ENCODE data around the gene HECW1.

HECW1 gene

DNA sequence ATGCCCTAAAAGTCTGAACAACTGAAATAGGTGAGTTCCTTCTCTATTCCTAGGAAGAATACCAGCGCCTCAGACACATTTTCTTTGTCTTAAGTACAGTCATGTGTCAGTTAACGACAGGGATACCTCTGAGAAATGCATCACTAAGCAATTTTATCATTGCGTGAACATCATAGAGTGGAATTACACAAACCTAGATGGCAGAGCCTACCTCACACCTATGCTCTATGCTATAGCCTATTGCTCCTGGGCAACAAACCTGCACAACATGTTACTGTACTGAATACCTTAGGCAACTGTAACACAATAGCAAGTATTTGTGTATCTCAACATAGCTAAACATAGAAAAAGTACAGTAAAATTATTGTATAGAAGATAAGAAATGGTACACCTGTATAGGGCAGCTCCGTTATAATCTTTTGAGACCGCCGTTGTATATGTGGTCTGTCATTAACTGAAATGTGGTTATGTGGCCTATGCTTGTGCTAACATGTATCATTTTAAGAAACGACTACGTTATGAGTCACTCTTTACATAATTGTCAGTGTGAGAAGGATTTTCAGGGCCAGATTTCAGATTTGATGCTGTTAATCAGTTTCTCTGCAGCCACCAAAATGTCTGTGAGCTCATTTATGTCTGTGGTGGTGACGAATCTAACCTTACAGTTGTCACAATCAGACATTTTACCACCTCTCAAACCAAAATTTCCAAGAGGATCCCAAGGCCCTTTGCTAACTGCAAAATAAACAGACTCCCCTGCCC, 404.3 kb downstream of the HECW1 start:
- no peak for DNase-seq

DNA sequence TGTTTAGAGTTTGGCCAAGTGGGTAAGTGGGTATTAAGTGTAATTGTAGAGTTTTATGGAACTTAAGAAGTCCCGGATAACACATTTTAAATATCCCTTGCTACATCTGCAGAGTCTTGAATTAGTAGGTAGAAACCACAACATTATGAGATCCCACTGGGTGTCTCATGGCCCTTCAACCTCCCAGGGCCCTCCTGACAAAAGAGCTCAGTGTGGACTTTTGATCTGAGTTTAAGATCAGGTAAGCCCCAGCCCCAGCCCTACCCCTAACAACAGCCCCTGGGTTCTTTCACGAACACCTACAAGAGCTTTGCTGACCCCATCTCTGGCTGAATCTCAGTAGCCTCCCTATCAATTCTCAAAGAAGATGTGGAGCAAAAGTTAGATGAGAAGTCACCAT, 405.0 kb downstream of the HECW1 start:
- no peak for DNase-seq

DNA sequence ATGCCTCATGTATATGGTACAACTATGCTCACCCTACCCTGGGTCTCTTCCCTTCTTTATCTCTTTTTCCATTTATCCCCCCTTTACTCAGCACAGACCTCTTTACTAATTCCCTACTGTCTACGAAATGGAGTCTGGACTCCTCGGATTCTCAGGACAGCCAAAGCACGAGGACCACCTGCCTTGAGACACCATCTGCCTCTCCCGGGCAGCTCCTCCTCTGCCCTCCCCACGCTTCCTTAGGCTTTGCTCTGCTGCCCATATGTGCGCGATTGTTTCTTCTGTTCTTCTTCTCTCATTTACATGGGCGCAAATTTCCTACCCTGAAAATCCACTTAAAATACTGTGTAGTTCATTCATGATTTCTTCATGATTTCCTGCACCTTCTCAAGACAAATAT, 407.8 kb downstream of the HECW1 start:
- DNase-seq = peak; percentile 44 to 65

DNA sequence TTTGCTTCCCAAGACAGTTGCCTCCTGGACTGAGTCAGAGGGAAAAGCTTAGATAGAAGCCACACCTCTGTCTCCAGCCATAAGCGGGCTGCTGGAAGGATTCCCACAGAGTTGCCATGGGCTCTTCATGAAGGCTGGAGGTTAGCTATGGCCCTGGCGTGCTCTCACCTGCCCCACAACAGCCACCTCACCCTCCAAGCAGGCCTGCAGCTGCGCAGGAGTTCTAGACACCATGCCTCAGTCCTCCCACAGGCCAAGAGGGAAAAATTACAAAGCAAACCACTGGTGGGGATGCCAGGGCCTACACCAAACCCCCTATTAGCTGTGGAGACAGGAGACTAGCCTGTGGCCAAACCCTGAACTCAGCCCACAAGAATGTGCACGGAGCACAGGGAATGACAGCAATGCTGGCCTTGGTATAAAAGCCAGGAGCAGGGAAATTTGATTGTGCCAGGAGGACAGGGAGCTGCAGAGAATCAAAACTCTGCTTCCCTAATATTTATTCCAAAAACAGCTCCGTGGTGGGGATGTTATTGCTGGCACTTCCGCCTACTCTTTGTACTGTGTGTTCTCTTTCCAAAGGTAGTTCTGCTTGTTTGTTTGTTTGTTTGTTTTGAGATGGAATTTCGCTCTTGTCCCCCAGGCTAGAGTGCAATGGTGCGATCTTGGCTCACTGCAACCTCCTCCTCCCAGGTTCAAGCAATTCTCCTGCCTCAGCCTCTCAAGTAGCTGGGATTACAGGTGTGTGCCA, 410.1 kb downstream of the HECW1 start:
- no peak for DNase-seq

DNA sequence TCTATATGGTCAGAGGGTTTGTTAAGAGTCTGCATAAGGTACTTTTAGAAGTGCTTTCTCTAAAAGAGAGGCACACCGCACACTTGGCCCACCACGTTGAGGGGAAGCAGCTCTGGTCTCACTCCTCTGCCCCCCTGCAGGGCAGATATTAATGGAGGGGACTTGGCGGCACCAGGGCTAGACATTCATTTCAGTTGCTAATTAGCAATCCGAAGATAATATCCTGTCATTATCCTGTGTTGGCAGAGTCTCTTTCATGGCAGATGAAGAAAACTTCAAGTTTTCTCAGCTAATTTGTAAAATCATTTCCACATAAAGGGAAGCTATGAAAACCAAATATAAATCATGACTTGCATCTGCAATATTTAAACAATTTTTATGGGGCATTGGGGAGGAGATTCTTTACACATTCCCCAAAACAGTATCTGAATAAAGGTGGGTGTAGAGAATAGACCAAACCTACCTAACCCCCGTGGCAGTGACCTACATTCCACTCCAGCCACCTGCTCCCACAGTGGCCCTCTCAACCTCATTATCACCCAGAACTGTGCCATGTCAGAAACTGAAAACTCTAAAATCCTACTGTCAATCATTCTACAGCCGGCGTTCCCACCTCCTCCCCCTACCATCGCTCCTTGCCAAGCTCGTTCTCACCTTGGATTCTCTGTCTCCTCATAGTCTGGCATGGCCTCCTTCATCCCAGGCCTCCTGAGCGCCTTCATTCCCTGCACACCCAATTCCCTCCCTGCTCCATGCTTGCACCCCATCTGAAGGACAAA, 416.3 kb downstream of the HECW1 start:
- peak in 1 of 2 experiments; percentile 19 for DNase-seq

DNA sequence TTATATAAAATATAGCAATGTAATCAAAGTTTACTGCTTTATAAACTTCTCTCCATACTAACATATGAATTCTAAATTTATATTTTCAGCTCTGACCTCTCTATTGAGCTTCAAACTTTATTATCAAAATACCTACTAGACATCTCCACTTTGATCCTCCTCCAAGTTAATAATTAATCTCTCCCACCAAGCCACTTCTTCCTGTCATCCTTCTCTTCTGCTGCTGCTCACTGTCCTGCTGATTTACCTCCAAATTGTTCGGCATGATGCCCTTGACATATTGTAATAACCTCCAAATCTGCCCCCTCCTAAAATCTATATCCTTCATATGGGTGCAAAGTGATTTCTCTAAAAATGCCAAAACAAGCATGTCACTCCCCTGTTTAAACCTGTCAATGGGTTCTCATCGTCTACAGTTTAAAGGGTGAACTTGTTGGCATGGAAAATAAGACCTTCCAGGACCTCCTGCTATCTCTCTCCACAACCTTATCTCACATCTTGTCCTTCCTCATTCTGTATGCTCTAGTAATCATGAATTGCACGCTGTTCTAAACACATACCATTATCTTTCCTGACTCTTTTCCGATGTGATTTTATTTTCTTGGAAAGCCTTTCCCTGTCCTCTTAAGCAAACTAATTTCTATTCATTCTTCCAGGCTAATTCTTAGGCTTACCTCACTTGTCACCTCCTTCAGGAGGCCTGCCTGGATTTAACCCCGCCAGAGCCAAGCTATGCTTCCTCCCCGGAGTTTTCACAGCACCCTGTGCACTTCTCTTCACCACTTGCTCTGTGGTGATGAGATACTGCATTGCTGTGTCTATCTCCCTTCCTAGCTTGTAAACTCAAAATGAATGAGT, 418.3 kb downstream of the HECW1 start:
- no peak for DNase-seq

DNA sequence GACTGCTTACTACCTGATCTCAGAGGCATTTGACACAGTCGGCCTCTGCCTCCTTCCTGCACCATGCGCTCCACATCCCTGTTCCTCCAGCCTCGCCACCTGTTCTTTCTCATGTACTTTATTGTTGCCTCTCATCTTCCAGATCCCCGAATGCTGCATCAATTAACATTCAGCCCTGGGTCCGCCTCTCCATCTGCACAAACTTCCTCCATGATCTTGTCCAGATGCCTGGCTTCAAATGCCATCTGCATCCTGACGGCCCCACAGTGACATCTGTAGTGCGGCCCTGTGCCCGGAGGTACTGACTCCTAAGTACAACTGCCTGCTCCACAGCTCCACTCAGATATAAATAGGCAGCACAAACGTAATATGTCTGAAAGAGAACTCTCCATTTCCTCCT, 419.3 kb downstream of the HECW1 start:
- DNase-seq = no peak

DNA sequence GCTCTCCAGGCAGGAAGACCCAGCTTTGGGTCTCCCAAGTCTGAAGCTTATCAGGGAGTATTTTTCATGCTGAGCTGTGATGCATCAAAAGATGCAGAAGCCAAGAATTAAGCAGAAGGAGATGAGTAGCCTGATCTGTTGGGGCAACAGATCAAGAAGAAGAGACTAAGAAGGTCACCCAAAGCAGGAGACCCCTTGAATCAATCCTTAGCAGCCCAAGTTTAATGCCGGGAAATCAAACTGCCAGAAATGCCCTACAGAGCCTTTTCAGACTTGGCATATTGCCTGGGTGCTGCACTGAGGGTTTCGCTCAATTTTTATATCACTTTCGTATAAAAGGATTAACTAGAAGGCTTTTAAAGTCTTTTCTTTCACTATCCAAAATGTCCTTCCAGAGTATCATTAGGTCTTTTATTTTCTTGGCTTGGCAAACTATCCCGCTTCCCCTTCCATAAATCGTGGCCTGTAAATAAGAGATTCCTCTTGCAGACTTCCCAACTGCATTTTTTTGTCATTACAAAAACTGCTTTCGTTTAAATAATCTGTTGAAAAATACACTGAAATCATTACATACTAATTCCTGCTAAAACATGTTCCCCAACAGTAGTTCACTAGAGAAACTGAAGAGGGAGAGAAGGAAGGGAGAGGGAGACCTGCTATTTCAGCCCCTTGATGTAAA, 421.5 kb downstream of the HECW1 start:
- no peak for DNase-seq

DNA sequence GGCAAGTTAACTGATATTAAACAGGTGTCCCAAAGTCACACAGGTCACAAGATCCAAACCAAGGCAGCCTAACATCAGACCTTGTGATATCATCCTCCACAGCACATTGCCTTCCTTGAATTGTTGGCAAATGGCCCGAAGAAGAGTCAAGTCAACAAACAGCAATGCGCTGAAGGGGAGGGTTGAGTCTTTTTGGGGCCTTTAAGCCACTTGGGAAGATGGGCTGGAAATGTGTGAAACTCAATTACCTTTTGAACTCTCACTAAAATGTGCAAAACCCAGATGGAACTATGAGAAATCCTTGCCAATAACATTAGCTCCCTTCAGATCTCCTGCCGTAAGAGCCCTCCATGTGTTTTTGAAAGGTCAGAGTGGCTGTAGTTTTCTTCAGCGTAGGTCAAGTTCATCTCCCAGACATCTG, 422.6 kb downstream of the HECW1 start:
- DNase-seq = no peak

DNA sequence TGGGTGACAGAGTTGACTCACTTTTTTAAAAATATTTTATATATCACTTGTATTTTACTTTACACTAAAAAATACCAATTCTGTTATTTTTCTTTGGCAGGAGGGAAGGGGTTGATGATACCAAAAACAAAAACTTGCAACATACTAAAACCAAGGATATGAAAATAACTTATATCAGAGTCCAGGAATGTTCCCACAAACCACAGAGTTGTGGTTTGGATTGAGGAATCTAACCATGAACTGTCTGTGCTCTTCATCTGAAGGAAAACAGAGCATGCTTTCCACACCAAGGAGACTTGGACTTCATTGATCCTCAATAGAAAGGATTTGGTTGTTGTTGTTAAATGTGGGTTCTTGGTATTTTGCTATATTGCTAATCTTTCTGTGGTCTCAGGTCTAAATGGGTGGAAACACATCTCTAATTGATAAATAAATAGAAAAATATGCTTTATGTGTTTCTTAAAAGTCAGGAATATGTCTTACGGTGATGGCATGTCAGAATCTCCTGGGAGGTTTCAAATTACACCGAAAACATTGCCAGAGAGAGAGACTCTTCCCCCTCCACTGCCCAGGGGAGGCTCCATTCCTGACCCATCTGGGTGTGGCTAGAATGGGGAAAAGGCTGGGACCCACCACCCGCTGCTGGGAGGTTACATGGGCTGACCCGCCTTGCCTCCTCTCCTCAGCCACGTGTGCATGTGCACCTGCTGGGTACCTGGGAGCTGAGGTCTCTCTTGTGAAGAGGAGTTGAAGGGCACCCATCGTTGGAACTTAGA, 423.6 kb downstream of the HECW1 start:
- no peak for DNase-seq

DNA sequence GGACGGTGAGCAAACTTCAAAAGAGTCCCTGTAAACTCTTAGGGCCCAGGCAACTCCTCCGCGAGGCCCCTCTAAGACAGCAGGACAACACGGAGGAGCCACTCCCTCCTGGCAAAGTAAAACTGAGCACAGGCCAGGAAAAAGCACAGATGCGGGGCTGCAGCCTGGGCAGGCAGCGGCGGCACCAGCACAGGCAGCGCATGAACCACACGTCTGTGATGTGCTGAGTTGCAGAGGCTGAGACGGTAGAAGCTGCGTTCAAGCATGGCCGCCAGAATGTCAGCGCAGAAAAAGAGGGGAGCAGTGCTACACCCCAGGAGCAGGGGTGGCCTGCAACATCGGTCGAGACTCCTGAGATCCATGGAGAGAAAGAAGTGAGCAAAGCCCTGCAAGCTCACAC, 424.3 kb downstream of the HECW1 start:
- no peak for DNase-seq

DNA sequence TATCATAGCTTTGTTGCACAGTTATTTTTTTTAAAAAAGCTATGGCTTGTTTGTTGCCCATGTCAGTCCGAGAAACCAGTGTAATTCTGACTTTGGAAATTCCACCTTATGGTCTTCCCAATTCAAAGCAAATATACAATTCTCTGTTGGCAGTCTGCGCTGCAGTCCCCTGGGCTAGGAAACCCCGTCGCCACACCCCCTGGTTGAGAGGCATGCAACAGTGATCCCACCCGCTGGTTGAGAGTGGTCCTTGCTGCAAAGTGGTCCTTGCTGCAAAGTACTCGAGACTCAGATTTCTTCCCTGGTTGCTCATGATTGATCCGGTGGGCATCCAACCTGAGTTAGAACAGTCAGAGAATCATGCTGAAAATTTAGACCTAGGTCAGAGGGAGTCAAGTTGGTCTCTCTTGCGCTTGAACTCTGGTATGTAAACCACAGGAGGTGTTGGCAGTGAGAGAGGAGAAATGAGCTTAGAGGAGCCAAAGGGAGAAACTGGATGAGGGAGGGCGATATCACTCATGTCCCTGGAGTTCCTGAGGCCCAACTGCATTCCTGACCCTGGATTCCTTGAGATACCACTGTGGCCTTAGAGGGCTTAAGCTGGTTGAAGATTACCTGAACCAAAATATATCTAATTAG, 425.4 kb downstream of the HECW1 start:
- no peak for DNase-seq

DNA sequence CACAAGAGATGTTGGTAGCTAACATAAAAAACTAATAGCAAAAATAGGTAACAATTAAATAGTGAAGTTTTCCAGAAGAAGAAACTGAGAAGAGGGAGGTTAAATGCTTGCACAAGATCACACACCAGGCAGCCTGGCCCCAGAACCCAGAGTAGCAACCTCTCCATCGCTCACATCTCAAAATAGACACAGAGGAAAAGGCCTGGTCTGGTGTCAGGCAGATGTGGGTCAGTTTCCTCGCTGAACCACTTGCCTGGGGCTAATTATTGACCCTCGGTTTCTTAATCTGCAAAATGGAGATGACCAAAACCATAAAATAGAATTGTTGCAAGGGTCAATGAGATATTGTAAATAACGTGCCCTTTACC, 425.9 kb downstream of the HECW1 start:
- no peak for DNase-seq

DNA sequence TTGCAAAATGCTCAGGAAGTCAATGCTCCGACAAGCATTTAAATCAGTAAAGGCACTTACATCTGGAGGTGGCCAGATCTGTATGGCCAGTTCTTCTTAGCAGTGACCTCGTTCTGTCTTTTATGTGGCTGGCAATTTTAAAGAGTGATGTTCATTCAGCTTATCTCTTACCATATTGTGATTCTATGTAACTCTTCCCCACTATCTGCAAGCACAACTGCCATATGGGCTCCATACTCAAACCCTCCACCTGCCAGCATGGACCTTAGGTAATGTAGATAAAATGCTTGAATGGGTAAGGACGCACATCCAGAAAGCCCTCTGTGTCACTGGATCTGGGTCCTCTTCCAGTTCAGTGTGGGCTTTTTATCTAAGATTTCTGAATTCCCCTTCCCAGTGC, 428.0 kb downstream of the HECW1 start:
- no peak for DNase-seq

DNA sequence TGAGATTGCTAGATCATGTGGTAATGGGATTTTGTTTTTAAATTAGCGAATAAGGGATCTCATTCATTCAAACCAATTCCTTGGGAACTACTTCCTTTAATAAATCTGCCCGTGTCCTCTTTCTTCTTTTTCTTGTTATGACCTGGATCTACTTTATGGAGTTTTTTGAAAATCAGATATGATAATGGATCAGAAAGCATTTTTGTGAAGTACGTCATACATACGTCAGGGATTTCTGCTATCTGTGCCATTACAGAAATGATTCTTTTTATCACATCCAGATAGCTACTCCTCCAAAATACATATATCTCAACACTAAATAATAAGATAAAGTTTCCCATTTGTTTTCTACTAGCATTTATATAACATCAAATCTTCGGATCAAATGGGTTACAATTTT, 430.3 kb downstream of the HECW1 start:
- no peak for DNase-seq

DNA sequence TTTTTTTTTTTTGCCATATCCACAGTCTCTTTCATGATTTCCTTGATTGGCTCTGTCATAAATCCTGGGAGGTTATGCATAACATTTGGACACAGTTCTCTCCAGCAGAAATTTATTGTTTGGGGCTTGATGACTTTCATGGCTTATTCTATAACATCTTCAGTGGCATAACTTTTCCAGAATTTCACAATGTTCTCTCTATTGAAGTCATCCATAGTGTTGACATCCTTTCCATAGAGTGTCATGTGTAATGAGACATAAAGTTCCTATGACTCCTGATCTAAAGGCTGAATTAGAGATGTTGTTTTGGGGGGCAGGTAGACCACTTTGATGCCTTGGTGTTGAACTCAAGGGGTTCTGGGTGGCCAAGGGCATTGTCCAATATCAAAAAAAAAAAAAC, 433.8 kb downstream of the HECW1 start:
- DNase-seq = no peak

DNA sequence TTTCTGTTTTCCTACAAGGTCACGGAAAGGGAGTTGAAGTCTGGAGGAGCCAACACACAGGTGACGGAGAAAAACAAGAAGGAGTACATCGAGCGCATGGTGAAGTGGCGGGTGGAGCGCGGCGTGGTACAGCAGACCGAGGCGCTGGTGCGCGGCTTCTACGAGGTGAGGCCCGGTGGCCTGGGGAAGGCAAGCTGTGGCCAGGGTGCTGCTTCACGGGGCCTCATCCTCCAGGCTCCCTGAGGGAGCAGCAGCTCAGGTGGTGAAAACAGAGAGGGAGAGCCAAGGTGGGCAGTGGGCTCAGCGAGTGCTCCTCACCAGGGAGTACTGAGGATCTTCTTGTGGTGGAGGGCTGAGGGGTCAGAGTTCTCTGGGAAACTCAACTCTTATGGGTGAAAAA, 438.0 kb downstream of the HECW1 start:
- no peak for DNase-seq

DNA sequence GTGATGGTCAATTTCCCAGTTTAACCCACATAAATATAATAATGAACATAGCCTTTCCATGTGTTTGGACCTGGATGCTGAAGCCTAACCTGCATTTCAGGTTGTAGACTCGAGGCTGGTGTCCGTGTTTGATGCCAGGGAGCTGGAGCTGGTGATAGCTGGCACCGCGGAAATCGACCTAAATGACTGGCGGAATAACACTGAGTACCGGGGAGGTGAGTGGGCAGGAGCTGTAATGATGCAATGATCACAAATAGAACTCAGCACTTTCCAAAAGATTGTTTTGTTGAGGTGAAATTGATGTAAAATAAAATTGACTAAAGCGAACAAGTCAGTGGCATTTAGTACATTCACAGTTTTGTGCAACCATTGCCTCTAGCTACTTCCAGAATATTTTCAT, 439.7 kb downstream of the HECW1 start:
- no peak for DNase-seq

DNA sequence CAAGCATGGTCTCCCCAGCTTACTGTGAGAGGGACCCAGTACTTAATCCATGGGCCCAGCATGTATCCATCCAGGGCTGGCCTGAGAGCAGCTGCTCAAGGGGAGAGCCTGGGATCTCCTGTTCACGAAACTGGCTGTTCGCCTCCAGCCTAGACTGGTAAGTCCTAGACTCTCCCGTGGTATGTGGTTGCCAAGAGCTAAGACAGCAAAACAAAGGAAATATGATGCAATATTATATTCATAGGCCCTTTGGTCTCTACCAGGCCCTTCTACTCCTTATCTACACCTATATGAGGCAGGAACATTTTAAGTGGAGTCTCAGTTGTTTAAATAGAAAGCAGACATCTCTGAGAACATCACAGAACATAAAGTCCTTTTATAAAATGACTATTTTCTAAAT, 441.6 kb downstream of the HECW1 start:
- no peak for DNase-seq

DNA sequence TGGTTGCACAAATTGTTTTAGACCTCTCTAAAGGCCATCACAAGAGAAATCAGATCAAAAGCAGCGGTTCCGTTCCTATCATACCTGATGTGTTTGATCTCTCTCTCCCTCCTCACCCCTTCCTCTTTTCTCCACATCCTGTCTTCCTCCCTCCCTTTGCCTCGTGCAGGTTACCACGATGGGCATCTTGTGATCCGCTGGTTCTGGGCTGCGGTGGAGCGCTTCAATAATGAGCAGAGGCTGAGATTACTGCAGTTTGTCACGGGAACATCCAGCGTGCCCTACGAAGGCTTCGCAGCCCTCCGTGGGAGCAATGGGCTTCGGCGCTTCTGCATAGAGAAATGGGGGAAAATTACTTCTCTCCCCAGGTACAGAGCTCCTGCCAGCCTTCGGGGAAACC, 442.0 kb downstream of the HECW1 start:
- no peak for DNase-seq

All from cerebellar nuclear complex (tissue), 1 donor.